Activated CD4-positive, alpha-beta T cell treated with anti-CD3 and anti-CD28 coated beads for 36 hours (primary cell): ENCODE results near the gene TOMM70. TPM values are rescaled to one million over a fixed set of nuclear protein-coding genes. Genes with fewer than 3 reads are reported as not detected.
"Not testable (repeated sequence)": the region's sequence is repeated elsewhere in the genome, so short reads cannot be mapped to it uniquely, and the experiment has no call there.

ENCODE experiments used
- ATAC-seq: fragments of 200-7000 bp; cut with Tn5 transposase; one replicate; pipeline ENCODE4 v1.10.0; 2021; ENCODE audit warnings: mild to moderate bottlenecking, moderate library complexity
- CTCF ChIA-PET: fragments of 350-600 bp; sonication (Branson Sonifier 250); formaldehyde crosslinking; loops from one replicate; lab custom pipeline; 2021; ENCODE audit warnings: antibody characterized with exemption; lab: Charles Lee
- POLR2A ChIA-PET: fragments of 350-600 bp; sonication (Branson Sonifier 250); formaldehyde crosslinking; loops from one replicate; lab custom pipeline; 2021; ENCODE audit warnings: antibody characterized with exemption, inconsistent platforms; lab: Charles Lee
- DNase-seq: peaks from one replicate; pipeline ENCODE4 v3.0.0-alpha.2; 2020
- H3K27ac Mint-ChIP-seq: one replicate; pipeline ENCODE4 v1.8.0; 2021; ENCODE audit warnings: mixed read lengths
- H3K27me3 Mint-ChIP-seq: one replicate; pipeline ENCODE4 v1.8.0; 2021; ENCODE audit warnings: mixed read lengths
- H3K36me3 Mint-ChIP-seq: one replicate; pipeline ENCODE4 v1.8.0; 2021; ENCODE audit warnings: low read depth, mixed read lengths
- H3K4me1 Mint-ChIP-seq: one replicate; pipeline ENCODE4 v1.8.0; 2021; ENCODE audit warnings: mixed read lengths
- H3K4me3 Mint-ChIP-seq: one replicate; pipeline ENCODE4 v1.8.0; 2021; ENCODE audit warnings: mild to moderate bottlenecking, moderate library complexity, mixed read lengths
- H3K9me3 Mint-ChIP-seq: one replicate; pipeline ENCODE4 v1.8.0; 2021; ENCODE audit warnings: low read depth, mixed read lengths
- intact Hi-C, 2 experiments: fragments of 100-400 bp; cut with DNase I in 1 of 2; cut with micrococcal nuclease in 1 of 2; formaldehyde crosslinking; loops; one replicate each; pipeline versions ENCODE4 v1.14.2 to v1.15.1; 2022 to 2024; cut with DNase I, micrococcal nuclease
- total RNA-seq, 2 experiments: library from RNA; stranded (reverse); gene quantifications; one replicate each; pipeline ENCODE4 v1.2.3, GENCODE V29; 2021

The TOMM70 gene
- total RNA-seq, 2 experiments from 2014 or later, result 54.0 to 54.1 TPM

- Mint-ChIP-seq H3K4me3 (no peak overlapping the region), H3K4me1 (no peaks in the 10 kb centered on the region), H3K27me3 (no peaks in the 10 kb centered on the region), H3K9me3 (no peaks in the 10 kb centered on the region), H3K27ac (no peak overlapping the region), H3K36me3 (peaks cover 53% of the 10 kb centered on the region)
- ChIA-PET CTCF (no interaction called here), POLR2A (no interaction called here)
- ATAC-seq (no peak), DNase-seq (no peak)
- intact Hi-C loops, result no loop called here
Measured at GRCh38 chr3:100366424-100366823, 34.5 kb downstream of the TOMM70 start.

- Mint-ChIP-seq H3K4me3 (no peak overlapping the region), H3K9me3 (no peaks in the 10 kb centered on the region), H3K27me3 (no peaks in the 10 kb centered on the region), H3K27ac (no peak overlapping the region), H3K36me3 (peaks cover 63% of the 10 kb centered on the region), H3K4me1 (no peaks in the 10 kb centered on the region)
- ATAC-seq (no peak), DNase-seq (no peak)
- ChIA-PET CTCF (no interaction called here), POLR2A (no interaction called here)
- intact Hi-C loops, result no loop called here
Measured at GRCh38 chr3:100364421-100364820, 36.5 kb downstream of the TOMM70 start.

GRCh38 chr3:100361897-100362296, 39.0 kb downstream of the TOMM70 start:
- ATAC-seq (no peak), DNase-seq (no peak)
- ChIA-PET POLR2A (interaction anchor here (0.5 kb wide), 1 partner anchor 10 kb away, joined by 3 read pairs; no protein-coding TSS in a partner anchor), CTCF (no interaction called here)
- Mint-ChIP-seq H3K27me3 (no peaks in the 10 kb centered on the region), H3K27ac (no peak overlapping the region), H3K36me3 (peaks cover 58% of the 10 kb centered on the region), H3K9me3 (no peaks in the 10 kb centered on the region), H3K4me3 (no peak overlapping the region), H3K4me1 (no peaks in the 10 kb centered on the region)
- intact Hi-C loops, result no loop called here

- H3K27me3 Mint-ChIP-seq, result no peaks in the 10 kb centered on the region
- peaks cover 57% of the 10 kb centered on the region for H3K36me3 Mint-ChIP-seq
- no peak for ATAC-seq
- CTCF ChIA-PET, result interaction anchor here (0.7 to 1.5 kb wide), 2 partner anchors 9 to 26 kb away, joined by 3 to 4 read pairs; no protein-coding TSS in a partner anchor
- intact Hi-C loops, result no loop called here
- no peak overlapping the region for H3K27ac Mint-ChIP-seq
- H3K4me1 Mint-ChIP-seq, result no peaks in the 10 kb centered on the region
- no peaks in the 10 kb centered on the region for H3K9me3 Mint-ChIP-seq
- no peak overlapping the region for H3K4me3 Mint-ChIP-seq
- POLR2A ChIA-PET, result interaction anchor here (0.5 kb wide), 1 partner anchor 11 kb away, joined by 3 read pairs; no protein-coding TSS in a partner anchor
- DNase-seq, result no peak
Measured at GRCh38 chr3:100360757-100361496, 40.0 kb downstream of the TOMM70 start.

- CTCF ChIA-PET, result interaction anchor here (1.1 to 1.3 kb wide), 3 partner anchors 22 to 44 kb away, joined by 3 read pairs; partner anchors contain the start of gene NIT2
- POLR2A ChIA-PET, result interaction anchor here (1.1 kb wide), 1 partner anchor 30 kb away, joined by 4 read pairs; no protein-coding TSS in a partner anchor
- Mint-ChIP-seq H3K4me3 (no peak overlapping the region), H3K27ac (no peak overlapping the region), H3K4me1 (no peaks in the 10 kb centered on the region), H3K9me3 (no peaks in the 10 kb centered on the region), H3K27me3 (no peaks in the 10 kb centered on the region), H3K36me3 (peaks cover 53% of the 10 kb centered on the region)
- intact Hi-C loops, result no loop called here
- ATAC-seq (no peak), DNase-seq (no peak)
Measured at GRCh38 chr3:100359035-100359434, 41.9 kb downstream of the TOMM70 start.

- Mint-ChIP-seq H3K27ac (no peak overlapping the region), H3K36me3 (peaks cover 51% of the 10 kb centered on the region), H3K4me3 (no peak overlapping the region), H3K27me3 (no peaks in the 10 kb centered on the region), H3K4me1 (no peaks in the 10 kb centered on the region), H3K9me3 (no peaks in the 10 kb centered on the region)
- POLR2A ChIA-PET, result interaction anchor here (1.1 kb wide), 1 partner anchor 29 kb away, joined by 4 read pairs; no protein-coding TSS in a partner anchor
- intact Hi-C loops, result no loop called here
- DNase-seq (no peak), ATAC-seq (no peak)
- CTCF ChIA-PET, result no interaction called here
Measured at GRCh38 chr3:100358413-100358812, 42.5 kb downstream of the TOMM70 start.

GRCh38 chr3:100354850-100355249, 46.0 kb downstream of the TOMM70 start:
- ChIA-PET POLR2A (interaction anchor here (0.9 to 1.1 kb wide), 2 partner anchors 12 to 47 kb away, joined by 3 to 4 read pairs; partner anchors contain the start of genes LNP1 and TOMM70), CTCF (interaction anchor here (0.6 to 1.6 kb wide), 5 partner anchors 12 to 257 kb away, joined by 3 to 5 read pairs (median 3); no protein-coding TSS in a partner anchor)
- intact Hi-C loops, result no loop called here
- Mint-ChIP-seq H3K27me3 (no peaks in the 10 kb centered on the region), H3K4me3 (no peak overlapping the region), H3K36me3 (peaks cover 49% of the 10 kb centered on the region), H3K27ac (no peak overlapping the region), H3K4me1 (no peaks in the 10 kb centered on the region), H3K9me3 (no peaks in the 10 kb centered on the region)
- ATAC-seq (no peak), DNase-seq (no peak)

- H3K27ac Mint-ChIP-seq, result no peak overlapping the region
- DNase-seq (no peak), ATAC-seq (no peak)
- no peaks in the 10 kb centered on the region for H3K27me3 Mint-ChIP-seq
- intact Hi-C loops, result no loop called here
- CTCF ChIA-PET, result no interaction called here
- H3K36me3 Mint-ChIP-seq, result peaks cover 55% of the 10 kb centered on the region
- H3K9me3 Mint-ChIP-seq, result no peaks in the 10 kb centered on the region
- POLR2A ChIA-PET, result no interaction called here
- H3K4me1 Mint-ChIP-seq, result no peaks in the 10 kb centered on the region
- H3K4me3 Mint-ChIP-seq, result no peak overlapping the region
Measured at GRCh38 chr3:100352296-100353231, 48.3 kb downstream of the TOMM70 start.

GRCh38 chr3:100351770-100352169, 49.1 kb downstream of the TOMM70 start:
- ATAC-seq, H3K27ac Mint-ChIP-seq: not testable (repeated sequence)
- H3K36me3 Mint-ChIP-seq, result peaks cover 61% of the 10 kb centered on the region

GRCh38 chr3:100348727-100349126, 52.2 kb downstream of the TOMM70 start:
- no peak for DNase-seq
- Mint-ChIP-seq H3K36me3 (peaks cover 72% of the 10 kb centered on the region), H3K27me3 (no peaks in the 10 kb centered on the region), H3K4me1 (no peaks in the 10 kb centered on the region), H3K27ac (no peak overlapping the region), H3K4me3 (no peak overlapping the region), H3K9me3 (no peaks in the 10 kb centered on the region)
- ChIA-PET CTCF (interaction anchor here (1.3 kb wide), 1 partner anchor 26 kb away, joined by 4 read pairs; no protein-coding TSS in a partner anchor), POLR2A (no interaction called here)
- no peak for ATAC-seq
- intact Hi-C loops, result no loop called here

More at GRCh38 chr3:100351770-100352169, 49.1 kb downstream of the TOMM70 start:
- H3K27me3 Mint-ChIP-seq, H3K4me1 Mint-ChIP-seq, H3K9me3 Mint-ChIP-seq, DNase-seq, POLR2A ChIA-PET, CTCF ChIA-PET, intact Hi-C loops, H3K4me3 Mint-ChIP-seq: not testable (repeated sequence)

- ChIA-PET CTCF (interaction anchor here (0.6 kb wide), 1 partner anchor 74 kb away, joined by 3 read pairs; no protein-coding TSS in a partner anchor), POLR2A (no interaction called here)
- no peaks in the 10 kb centered on the region for H3K27me3 Mint-ChIP-seq
- H3K27ac Mint-ChIP-seq, result no peak overlapping the region
- peaks cover 18% of the 10 kb centered on the region for H3K4me1 Mint-ChIP-seq
- peaks cover 40% of the 10 kb centered on the region for H3K36me3 Mint-ChIP-seq
- H3K4me3 Mint-ChIP-seq, result no peak overlapping the region
- no peaks in the 10 kb centered on the region for H3K9me3 Mint-ChIP-seq
- DNase-seq, result no peak
- ATAC-seq, result no peak
- intact Hi-C loops, result no loop called here
Measured at GRCh38 chr3:100340527-100340926, 60.4 kb downstream of the TOMM70 start.
